HL-60 (cell line): ENCODE measurements around the gene COPZ2.

Experiments
- CTCF ChIP-seq: IDR thresholded peaks from one replicate; pipeline ENCODE4 v1.5.1; 2011; ENCODE audit warnings: low read length, control low read depth, inconsistent platforms; ENCODE audit not compliant: insufficient read depth
- POLR2AphosphoS5 ChIP-seq: IDR thresholded peaks from 2 replicates; pipeline ENCODE4 v1.6.1; 2012; ENCODE audit warnings: low read depth

- TF ChIP-seq CTCF, result no peak
- no peak for TF ChIP-seq POLR2AphosphoS5
These were observed 35.2 kb downstream of the COPZ2 start for GRCh38 chr17:48002266-48002915.
